HFF-Myc (cell line): ENCODE data around the gene TNFRSF1B.

ENCODE experiments used
- DNase-seq: peaks from one replicate; pipeline ENCODE4 v3.0.0-alpha.2; 2011; ENCODE audit warnings: low read depth; ENCODE audit errors: extremely low read depth
- H3K4me3 ChIP-seq: replicated peaks from 2 replicates; pipeline ENCODE4 v1.5.1; 2011; ENCODE audit warnings: low read depth, mild to moderate bottlenecking, control low read depth, low read length
- TF ChIP-seq, protein P1 (sequence below): IDR thresholded peaks from 2 replicates; pipeline ENCODE4 v1.5.1; 2012; ENCODE audit warnings: mild to moderate bottlenecking, low read depth, low read length, control low read depth; ENCODE audit errors: missing control alignments

TNFRSF1B gene

GRCh38 chr1:12196641-12197482, 30.1 kb downstream of the TNFRSF1B start:
- TF ChIP-seq, protein P1, sequence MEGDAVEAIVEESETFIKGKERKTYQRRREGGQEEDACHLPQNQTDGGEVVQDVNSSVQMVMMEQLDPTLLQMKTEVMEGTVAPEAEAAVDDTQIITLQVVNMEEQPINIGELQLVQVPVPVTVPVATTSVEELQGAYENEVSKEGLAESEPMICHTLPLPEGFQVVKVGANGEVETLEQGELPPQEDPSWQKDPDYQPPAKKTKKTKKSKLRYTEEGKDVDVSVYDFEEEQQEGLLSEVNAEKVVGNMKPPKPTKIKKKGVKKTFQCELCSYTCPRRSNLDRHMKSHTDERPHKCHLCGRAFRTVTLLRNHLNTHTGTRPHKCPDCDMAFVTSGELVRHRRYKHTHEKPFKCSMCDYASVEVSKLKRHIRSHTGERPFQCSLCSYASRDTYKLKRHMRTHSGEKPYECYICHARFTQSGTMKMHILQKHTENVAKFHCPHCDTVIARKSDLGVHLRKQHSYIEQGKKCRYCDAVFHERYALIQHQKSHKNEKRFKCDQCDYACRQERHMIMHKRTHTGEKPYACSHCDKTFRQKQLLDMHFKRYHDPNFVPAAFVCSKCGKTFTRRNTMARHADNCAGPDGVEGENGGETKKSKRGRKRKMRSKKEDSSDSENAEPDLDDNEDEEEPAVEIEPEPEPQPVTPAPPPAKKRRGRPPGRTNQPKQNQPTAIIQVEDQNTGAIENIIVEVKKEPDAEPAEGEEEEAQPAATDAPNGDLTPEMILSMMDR = peak; percentile 17
- H3K4me3 ChIP-seq = no peak overlapping the region
- DNase-seq = no peak

- no peak for DNase-seq
- TF ChIP-seq, protein P1 = no peak
- no peak overlapping the region for H3K4me3 ChIP-seq
These were observed 30.7 kb downstream of the TNFRSF1B start for GRCh38 chr1:12197483-12197880.

GRCh38 chr1:12200208-12200607, 33.4 kb downstream of the TNFRSF1B start:
- no peak overlapping the region for H3K4me3 ChIP-seq
- no peak for DNase-seq
- TF ChIP-seq, protein P1 = no peak

DNA sequence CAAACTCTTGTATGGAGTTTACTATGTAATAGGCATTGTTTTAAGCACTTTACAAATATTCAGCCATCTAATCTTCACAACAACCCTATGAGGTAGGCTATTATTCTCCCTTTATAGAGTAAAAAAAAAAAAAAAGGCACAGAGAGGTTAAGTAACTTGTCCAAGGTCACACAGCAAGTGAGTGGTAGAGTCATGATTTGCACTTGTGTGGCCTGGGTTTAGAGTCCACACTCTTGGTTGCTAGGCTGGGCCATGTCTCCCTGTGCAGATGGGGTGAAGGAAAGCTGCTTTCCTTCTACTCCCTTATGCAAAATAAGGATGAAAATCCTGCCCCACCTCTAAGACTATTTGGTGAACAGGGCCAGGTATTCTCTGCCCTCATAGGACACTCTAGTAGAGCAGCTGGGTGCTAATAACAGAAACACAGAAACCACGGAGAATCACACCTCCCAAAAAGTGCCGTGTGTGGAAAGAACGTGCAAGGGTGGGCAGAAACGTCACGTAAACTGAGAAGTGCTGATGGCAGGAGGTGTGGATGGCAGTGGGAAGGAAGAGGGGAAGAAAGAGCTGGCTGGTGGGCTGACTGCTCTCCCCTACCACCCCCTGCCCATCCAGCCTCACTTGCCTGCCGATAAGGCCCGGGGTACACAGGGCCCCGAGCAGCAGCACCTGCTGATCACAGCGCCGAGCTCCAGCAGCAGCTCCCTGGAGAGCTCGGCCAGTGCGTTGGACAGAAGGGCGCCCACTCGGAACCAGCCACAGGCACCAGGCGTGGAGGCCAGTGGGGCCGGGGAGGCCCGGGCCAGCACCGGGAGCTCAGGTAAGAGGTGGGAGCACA, 34.8 kb downstream of the TNFRSF1B start:
- no peak overlapping the region for H3K4me3 ChIP-seq
- DNase-seq = no peak
- TF ChIP-seq, protein P1 = no peak

GRCh38 chr1:12202190-12202497, 35.4 kb downstream of the TNFRSF1B start:
- no peak overlapping the region for H3K4me3 ChIP-seq
- no peak for DNase-seq
- TF ChIP-seq, protein P1 = no peak

GRCh38 chr1:12202577-12202976, 35.8 kb downstream of the TNFRSF1B start:
- TF ChIP-seq, protein P1 = no peak
- H3K4me3 ChIP-seq = no peak overlapping the region
- DNase-seq = no peak
